ENCODE results near the gene KCNC4.

Gene KCNC4
- long read RNA-seq, partial matches to known transcripts = 1 of 10 reads
- long read RNA-seq, other reads (novel, unspliced or antisense) = 9 of 10 reads

DNA sequence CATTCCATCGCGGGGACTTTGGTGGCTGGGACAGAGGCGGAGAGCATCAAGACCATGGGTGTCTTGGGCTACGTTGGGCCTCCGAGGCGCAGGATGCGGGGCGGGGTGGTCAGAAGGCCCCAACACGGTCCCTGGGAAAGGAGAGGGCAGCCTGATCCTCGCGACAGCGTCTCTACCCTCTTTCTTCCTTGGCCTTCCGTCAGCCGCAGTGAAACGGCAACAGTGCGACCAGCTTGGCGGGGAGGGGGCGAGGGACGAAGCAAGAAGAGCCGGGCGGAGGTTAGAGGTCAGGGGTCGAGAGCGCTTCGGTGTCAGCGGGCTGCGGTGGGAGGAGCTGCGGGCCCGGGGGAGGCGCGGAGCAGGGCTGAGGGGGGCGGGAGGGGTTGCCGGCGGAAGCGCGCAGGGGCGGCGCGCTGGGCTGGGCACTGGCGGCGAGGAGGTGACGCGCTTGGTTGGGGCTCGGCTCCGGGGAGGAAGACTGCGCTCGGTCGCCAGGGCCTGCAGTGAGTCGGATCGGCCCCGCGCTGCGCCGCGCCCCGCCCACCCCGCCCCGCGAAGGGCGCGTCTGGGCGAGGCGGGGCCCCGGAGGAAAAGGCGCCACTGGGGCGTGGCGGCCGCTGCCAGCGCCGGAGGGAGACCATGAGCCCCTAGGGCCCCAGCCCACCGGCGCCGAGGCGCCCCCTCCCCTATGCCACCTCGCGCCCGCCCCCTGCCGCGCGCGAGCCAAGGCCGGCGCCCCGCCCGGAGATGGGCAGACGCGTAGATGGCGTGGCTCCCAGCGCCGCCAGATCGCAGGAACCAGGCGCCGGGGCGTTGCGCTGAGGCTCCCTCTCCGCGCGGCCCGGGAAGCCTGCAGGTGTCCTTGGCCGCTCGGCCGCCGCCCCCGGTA, at the start of gene KCNC4:
TSS of gene KCNC4 (plus strand) at position 600 of the 889 bp plus-strand sequence. CDS start 1,186 bp downstream, outside the sequence.
- TF ChIP-seq GABPA (IDR thresholded peaks at IDR 0.05; ENCODE audit: low read depth) (no peak), SPI1 (IDR thresholded peaks at IDR 0.05; ENCODE audit: borderline replicate concordance, low read depth) (no peak), POLR2AphosphoS5 (IDR thresholded peaks at IDR 0.05; ENCODE audit: low read depth) (no peak), CTCF (IDR thresholded peaks at IDR 0.05; ENCODE audit: insufficient read depth, low read length) (no peak)
- TF ChIP-seq, protein P1, sequence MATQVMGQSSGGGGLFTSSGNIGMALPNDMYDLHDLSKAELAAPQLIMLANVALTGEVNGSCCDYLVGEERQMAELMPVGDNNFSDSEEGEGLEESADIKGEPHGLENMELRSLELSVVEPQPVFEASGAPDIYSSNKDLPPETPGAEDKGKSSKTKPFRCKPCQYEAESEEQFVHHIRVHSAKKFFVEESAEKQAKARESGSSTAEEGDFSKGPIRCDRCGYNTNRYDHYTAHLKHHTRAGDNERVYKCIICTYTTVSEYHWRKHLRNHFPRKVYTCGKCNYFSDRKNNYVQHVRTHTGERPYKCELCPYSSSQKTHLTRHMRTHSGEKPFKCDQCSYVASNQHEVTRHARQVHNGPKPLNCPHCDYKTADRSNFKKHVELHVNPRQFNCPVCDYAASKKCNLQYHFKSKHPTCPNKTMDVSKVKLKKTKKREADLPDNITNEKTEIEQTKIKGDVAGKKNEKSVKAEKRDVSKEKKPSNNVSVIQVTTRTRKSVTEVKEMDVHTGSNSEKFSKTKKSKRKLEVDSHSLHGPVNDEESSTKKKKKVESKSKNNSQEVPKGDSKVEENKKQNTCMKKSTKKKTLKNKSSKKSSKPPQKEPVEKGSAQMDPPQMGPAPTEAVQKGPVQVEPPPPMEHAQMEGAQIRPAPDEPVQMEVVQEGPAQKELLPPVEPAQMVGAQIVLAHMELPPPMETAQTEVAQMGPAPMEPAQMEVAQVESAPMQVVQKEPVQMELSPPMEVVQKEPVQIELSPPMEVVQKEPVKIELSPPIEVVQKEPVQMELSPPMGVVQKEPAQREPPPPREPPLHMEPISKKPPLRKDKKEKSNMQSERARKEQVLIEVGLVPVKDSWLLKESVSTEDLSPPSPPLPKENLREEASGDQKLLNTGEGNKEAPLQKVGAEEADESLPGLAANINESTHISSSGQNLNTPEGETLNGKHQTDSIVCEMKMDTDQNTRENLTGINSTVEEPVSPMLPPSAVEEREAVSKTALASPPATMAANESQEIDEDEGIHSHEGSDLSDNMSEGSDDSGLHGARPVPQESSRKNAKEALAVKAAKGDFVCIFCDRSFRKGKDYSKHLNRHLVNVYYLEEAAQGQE (IDR thresholded peaks at IDR 0.05; ENCODE audit: insufficient replicate concordance, low read depth) = no peak
- H3K27me3 ChIP-seq (ENCODE audit: insufficient read depth, poor library complexity, severe bottlenecking) = peaks cover 7% of the 10 kb centered on the region
- DNase-seq (ENCODE audit: low read depth in 1 of 2, low spot score in 1 of 2) = peak; percentile 69 to 82
- H3K4me3 ChIP-seq (replicated peaks; ENCODE audit: insufficient read depth, low read length) = peak within 1 kb of the TSS; percentile 54
- peak within 1 kb of the TSS; percentile 46 for H3K27ac ChIP-seq (replicated peaks)

DNA sequence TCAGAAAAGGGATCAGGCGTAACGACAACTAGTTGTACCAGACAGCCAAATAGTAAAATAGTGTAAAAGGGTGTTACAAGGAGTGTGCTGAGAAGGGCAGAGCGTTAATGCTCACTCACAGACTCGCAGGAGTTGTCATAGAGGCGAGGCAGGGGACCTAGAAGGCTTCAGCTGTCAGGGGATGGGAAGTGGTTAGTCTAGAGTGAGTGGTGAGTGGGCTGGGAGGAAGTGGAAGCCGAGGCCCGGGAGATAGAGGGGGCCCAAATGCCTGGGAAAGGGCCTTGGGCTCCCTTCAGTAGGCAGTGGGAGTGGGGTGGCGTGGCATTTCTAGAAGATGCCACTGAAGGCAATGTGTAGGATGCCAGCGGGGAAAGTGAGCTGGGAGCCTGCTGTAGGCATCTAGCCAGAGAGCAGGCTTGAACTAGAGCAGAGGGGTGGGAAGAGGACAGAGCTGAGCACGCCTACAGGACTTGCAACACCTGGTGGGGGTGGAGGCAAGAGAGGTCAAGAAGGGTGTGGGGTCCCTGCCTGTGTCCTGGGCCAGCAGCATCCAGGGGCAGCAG, 49.5 kb upstream of the KCNC4 start:
- no peak overlapping the region for H3K4me3 ChIP-seq (replicated peaks; ENCODE audit: insufficient read depth, low read length)
- peaks cover 2% of the 10 kb centered on the region for H3K27me3 ChIP-seq (ENCODE audit: insufficient read depth, poor library complexity, severe bottlenecking)
- TF ChIP-seq CTCF (IDR thresholded peaks at IDR 0.05; ENCODE audit: insufficient read depth, low read length) = no peak
- TF ChIP-seq, protein P1 (IDR thresholded peaks at IDR 0.05; ENCODE audit: insufficient replicate concordance, low read depth) = no peak
- no peak overlapping the region for H3K27ac ChIP-seq (replicated peaks)
- DNase-seq (ENCODE audit: low read depth in 1 of 2, low spot score in 1 of 2) = no peak

- DNase-seq (ENCODE audit: low read depth in 1 of 2, low spot score in 1 of 2) = no peak
- H3K27me3 ChIP-seq (ENCODE audit: insufficient read depth, poor library complexity, severe bottlenecking) = peaks cover 2% of the 10 kb centered on the region
- H3K4me3 ChIP-seq (replicated peaks; ENCODE audit: insufficient read depth, low read length) = no peak overlapping the region
- TF ChIP-seq POLR2AphosphoS5 (IDR thresholded peaks at IDR 0.05; ENCODE audit: low read depth) = no peak
- TF ChIP-seq, protein P1 (IDR thresholded peaks at IDR 0.05; ENCODE audit: insufficient replicate concordance, low read depth) = no peak
- TF ChIP-seq GABPA (IDR thresholded peaks at IDR 0.05; ENCODE audit: low read depth) = no peak
- no peak for TF ChIP-seq CTCF (IDR thresholded peaks at IDR 0.05; ENCODE audit: insufficient read depth, low read length)
- TF ChIP-seq SPI1 (IDR thresholded peaks at IDR 0.05; ENCODE audit: borderline replicate concordance, low read depth) = no peak
- H3K27ac ChIP-seq (replicated peaks) = no peak overlapping the region
Measured at GRCh38 chr1:110161165-110161564, 48.9 kb upstream of the KCNC4 start.
